H1 (cell line): ENCODE data around the gene CELF4. TPM values are rescaled to one million over a fixed set of nuclear protein-coding genes. Genes with fewer than 3 reads are reported as not detected.

Experiments used
- NRF1 ChIP-seq: IDR thresholded peaks from 2 replicates; pipeline ENCODE4 v1.6.1; 2011; ENCODE audit warnings: mild to moderate bottlenecking, low read depth, low read length, improper control_type of control experiment
- RNF2 ChIP-seq: fragments of 200-900, 300-1000 bp; sonication (generic); IDR thresholded peaks from 2 replicates; pipeline ENCODE4 v1.7.1; 2016; ENCODE audit warnings: borderline replicate concordance, low read depth, mild to moderate bottlenecking, antibody characterized with exemption, low read length; ENCODE audit not compliant: poor library complexity, severe bottlenecking; ENCODE audit errors: missing control alignments
- SAP30 ChIP-seq: fragments of 300-600 bp; sonication (generic); IDR thresholded peaks from 2 replicates; pipeline ENCODE4 v1.7.1; 2012; ENCODE audit warnings: low read length, moderate library complexity, mild to moderate bottlenecking, inconsistent platforms; ENCODE audit not compliant: insufficient read depth, insufficient replicate concordance
- SP1 ChIP-seq: IDR thresholded peaks from 2 replicates; pipeline ENCODE4 v1.6.1; 2011; ENCODE audit warnings: low read depth, low read length
- polyA plus RNA-seq, 7 experiments: library from polyadenylated mRNA; depleted of rRNA in 3 of 7; stranded (reverse) in 5 of 7; unstranded in 2 of 7; fragments of >200 nt in 5 of 7; fragments of 200-250 nt in 2 of 7; gene quantifications; 1 replicate in 5 of 7; 2 replicates in 1 of 7; 4 replicates in 1 of 7; pipeline versions ENCODE4 v1.2.1 to v1.2.3, GENCODE V29; 2011 to 2013; ENCODE audit warnings: missing spikeins in 2 of 7, mixed read lengths in 2 of 7
- total RNA-seq: library from RNA; stranded (reverse); fragmentation: NEBNext Ultra II Directional; extraction: Animal tissue kit (Norgen Biotek cat#: 25700); gene quantifications from 2 replicates; pipeline ENCODE4 v1.2.1, GENCODE V29; 2021

CELF4 gene
- total and polyA plus RNA-seq, 2 of the 8 experiments (the other 6 are each of a cell fraction or from before 2014, with no cell fraction given): 1.6 to 3.4 TPM

DNA sequence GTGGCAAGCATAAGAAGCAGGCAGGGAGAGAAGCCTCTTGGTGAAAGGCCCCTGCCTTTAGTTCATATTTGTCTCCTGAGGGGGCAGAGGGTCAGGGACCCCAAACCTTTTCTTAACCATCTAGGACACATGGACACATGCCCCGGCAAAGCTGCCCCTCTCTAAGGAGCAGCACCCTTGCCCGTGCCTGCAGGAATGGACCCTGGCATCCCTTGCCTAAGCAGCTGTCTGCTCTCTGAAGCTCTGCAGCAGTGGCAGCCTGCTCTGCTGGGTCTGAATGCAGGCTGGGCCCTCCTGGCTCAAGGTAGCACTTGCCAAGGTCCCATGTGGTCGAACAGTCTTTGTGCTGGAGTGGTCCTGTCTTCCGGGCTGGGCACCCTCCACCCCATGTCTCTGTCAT, 174.4 kb downstream of the CELF4 start (continued):
- TF ChIP-seq RNF2: no peak
- TF ChIP-seq SAP30: no peak
- TF ChIP-seq SP1: no peak
- TF ChIP-seq NRF1: no peak
- TF ChIP-seq, all 59 proteins: peak for 0
